ENCODE measurements around the gene TAS1R3.

Gene TAS1R3

GRCh38 chr1:1284221-1285101 is 46.6 kb upstream of the TAS1R3 start:
- Histone ChIP-seq H3K79me2 (no peaks in the 10 kb centered on the region), H3K27ac (no peak overlapping the region), H3K9me3 (ENCODE audit: control insufficient read depth, low read length) (no peaks in the 10 kb centered on the region), H3K27me3 (ENCODE audit: control insufficient read depth, insufficient read depth, low read length) (no peaks in the 10 kb centered on the region), H3K4me1 (peaks cover 3% of the 10 kb centered on the region), H3K36me3 (ENCODE audit: control insufficient read depth, insufficient read depth, low read length) (no peaks in the 10 kb centered on the region), H3K9ac (no peak overlapping the region), H2AFZ (no peak overlapping the region), H3K4me2 (ENCODE audit: low read length) (no peak overlapping the region), H3K4me3 (ENCODE audit: low read depth, low read length) (no peak overlapping the region)
- no peak for TF ChIP-seq CTCF (IDR thresholded peaks at IDR 0.05)

GRCh38 chr1:1285102-1285571 is 45.9 kb upstream of the TAS1R3 start:
- no peak for TF ChIP-seq CTCF (IDR thresholded peaks at IDR 0.05)
- Histone ChIP-seq H3K27ac (no peak overlapping the region), H3K4me2 (ENCODE audit: low read length) (no peak overlapping the region), H3K79me2 (no peaks in the 10 kb centered on the region), H3K36me3 (ENCODE audit: control insufficient read depth, insufficient read depth, low read length) (no peaks in the 10 kb centered on the region), H3K9me3 (ENCODE audit: control insufficient read depth, low read length) (no peaks in the 10 kb centered on the region), H2AFZ (no peak overlapping the region), H3K4me3 (ENCODE audit: low read depth, low read length) (no peak overlapping the region), H3K9ac (no peak overlapping the region), H3K4me1 (peaks cover 3% of the 10 kb centered on the region), H3K27me3 (ENCODE audit: control insufficient read depth, insufficient read depth, low read length) (no peaks in the 10 kb centered on the region)

- Histone ChIP-seq H3K4me1 (peaks cover 3% of the 10 kb centered on the region), H3K4me2 (ENCODE audit: low read length) (no peak overlapping the region), H3K79me2 (no peaks in the 10 kb centered on the region), H3K27me3 (ENCODE audit: control insufficient read depth, insufficient read depth, low read length) (no peaks in the 10 kb centered on the region), H3K4me3 (ENCODE audit: low read depth, low read length) (no peak overlapping the region), H3K9me3 (ENCODE audit: control insufficient read depth, low read length) (no peaks in the 10 kb centered on the region), H3K36me3 (ENCODE audit: control insufficient read depth, insufficient read depth, low read length) (no peaks in the 10 kb centered on the region), H3K9ac (no peak overlapping the region), H3K27ac (no peak overlapping the region), H2AFZ (no peak overlapping the region)
- no peak for TF ChIP-seq CTCF (IDR thresholded peaks at IDR 0.05)
Observed at GRCh38 chr1:1285611-1286311, 45.3 kb upstream of the TAS1R3 start.

- Histone ChIP-seq H3K79me2 (no peaks in the 10 kb centered on the region), H3K27me3 (ENCODE audit: control insufficient read depth, insufficient read depth, low read length) (no peaks in the 10 kb centered on the region), H3K4me2 (ENCODE audit: low read length) (no peak overlapping the region), H3K9ac (no peak overlapping the region), H3K36me3 (ENCODE audit: control insufficient read depth, insufficient read depth, low read length) (no peaks in the 10 kb centered on the region), H3K4me3 (ENCODE audit: low read depth, low read length) (no peak overlapping the region), H3K4me1 (peaks cover 3% of the 10 kb centered on the region), H3K27ac (no peak overlapping the region), H3K9me3 (ENCODE audit: control insufficient read depth, low read length) (no peaks in the 10 kb centered on the region), H2AFZ (no peak overlapping the region)
- TF ChIP-seq CTCF (IDR thresholded peaks at IDR 0.05), result no peak
Observed at GRCh38 chr1:1286313-1287261, 44.5 kb upstream of the TAS1R3 start.

All from parathyroid adenoma (tissue), 2 donors.